ENCODE measurements around the gene LKAAEAR1. TPM values are rescaled to one million over a fixed set of nuclear protein-coding genes. Genes with fewer than 3 reads are reported as not detected.

The LKAAEAR1 gene
- polyA plus RNA-seq, 2 of the 4 experiments (the other 2 are of a cell fraction): 0.14 to 0.56 TPM

DNA sequence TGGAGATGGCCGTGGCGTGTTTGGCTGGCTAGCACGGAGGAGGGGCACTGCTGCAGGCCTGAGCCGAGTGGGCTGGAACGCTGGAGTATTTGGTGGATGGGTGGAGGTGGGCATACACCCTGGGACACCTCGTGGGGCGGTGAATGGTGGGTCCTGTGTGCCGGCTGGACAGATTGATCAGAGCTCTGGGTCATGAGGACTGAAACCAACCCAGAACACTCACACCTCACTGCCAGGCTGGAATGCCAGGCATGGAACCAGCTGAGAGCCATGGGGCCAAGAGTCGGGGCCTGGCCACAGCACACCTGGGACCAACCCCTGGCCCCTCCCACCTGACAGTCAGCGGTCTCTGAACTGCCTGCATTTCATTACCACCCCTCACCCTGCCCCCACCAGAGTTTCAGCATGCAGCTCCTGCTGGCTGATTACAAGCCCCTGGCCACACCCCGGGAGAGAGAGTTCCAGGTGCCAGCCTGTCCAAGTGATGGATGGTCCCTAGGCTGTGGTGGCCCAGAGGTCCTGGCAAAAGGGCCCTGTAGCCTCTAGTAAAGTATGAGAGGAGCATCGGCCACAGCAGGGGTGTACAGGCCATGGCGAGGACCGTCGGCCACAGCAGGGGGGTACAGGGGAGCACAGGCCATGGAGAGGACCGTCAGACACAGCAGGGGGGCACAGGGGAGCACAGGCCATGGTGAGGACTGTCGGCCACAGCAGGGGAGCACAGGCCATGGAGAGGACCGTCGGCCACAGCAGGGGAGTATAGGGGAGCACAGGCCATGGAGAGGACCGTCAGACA is 19.9 kb upstream of the LKAAEAR1 start (continued):
- TF ChIP-seq FOXS1 (CRISPR knock-in tag; IDR thresholded peaks at IDR 0.05) (no peak), EHMT2 (IDR thresholded peaks at IDR 0.05; ENCODE audit: low read depth) (no peak), NPAS2 (CRISPR knock-in tag; IDR thresholded peaks at IDR 0.05; ENCODE audit: borderline replicate concordance) (no peak), CEBPB (IDR thresholded peaks at IDR 0.05) (no peak), RCOR1 (IDR thresholded peaks at IDR 0.05; ENCODE audit: low read depth, low read length) (no peak), CBX8 (IDR thresholded peaks at IDR 0.05) (no peak), MYC (IDR thresholded peaks at IDR 0.05; ENCODE audit: borderline replicate concordance, low read length) (no peak), MAX (IDR thresholded peaks at IDR 0.05) (no peak)

DNA sequence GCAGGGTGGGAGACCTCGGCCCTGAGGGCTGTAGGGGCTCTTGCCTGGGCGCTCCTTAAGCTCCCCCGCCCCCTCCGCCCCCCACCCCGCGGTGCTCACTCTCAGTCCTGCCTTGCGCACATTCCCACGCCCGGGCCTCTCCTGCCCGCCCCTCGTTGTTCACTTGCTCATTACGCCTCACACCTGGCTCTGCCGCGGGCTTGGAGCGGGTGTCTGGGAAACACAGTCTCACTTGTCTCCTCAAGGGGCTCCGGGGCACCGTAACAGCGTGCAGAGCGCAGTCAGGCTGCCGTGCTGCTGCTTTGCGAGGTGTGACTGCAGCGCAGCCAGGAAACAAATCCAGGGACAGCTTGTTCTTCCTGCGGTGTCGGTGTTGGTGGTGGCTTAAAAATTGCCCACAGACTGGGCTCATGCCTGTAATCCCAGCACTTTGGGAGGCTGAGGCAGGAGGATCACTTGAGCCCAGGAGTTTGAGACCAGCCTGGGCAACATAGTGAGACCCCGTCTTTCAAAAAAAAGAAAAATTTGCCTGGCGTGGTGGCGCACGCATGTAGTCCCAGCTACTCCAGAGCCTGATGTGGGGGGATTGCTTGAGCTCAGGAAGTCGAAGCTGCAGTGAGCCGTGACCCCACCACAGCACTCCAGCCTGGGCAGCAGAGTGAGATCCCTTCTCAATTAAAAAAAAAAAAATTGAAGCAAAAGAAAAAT is 18.6 kb upstream of the LKAAEAR1 start:
- ATAC-seq: peak in 1 of 2 experiments; percentile 41; a peak in 3 of 6 replicates
- Histone ChIP-seq H3K4me2 (peak overlapping the region; percentile 100), H3K9me3 (no peaks in the 10 kb centered on the region), H3K4me1 (0 out of 3 replicates have a peak, but pooled peaks cover 6% of the 10 kb centered on the region), H3K27ac (peak overlapping the region; percentile 81 to 91; a peak in 5 of 6 replicates), H3K4me3 (peak overlapping the region; percentile 71)
- no peak for DNase-seq (ENCODE audit: low read depth in 1 of 2, low spot score in 1 of 2)
- 80% methylated on average over 15 of the region's 30 CpGs for WGBS (ENCODE audit: missing lambda C conversion rate)
- TF ChIP-seq POLR2A (IDR thresholded peaks at IDR 0.05; ENCODE audit: low read length) (no peak), JUNB (IDR thresholded peaks at IDR 0.05) (no peak), SMC3 (IDR thresholded peaks at IDR 0.05) (no peak), ZSCAN20 (CRISPR knock-in tag; IDR thresholded peaks at IDR 0.05) (no peak), ATOH8 (CRISPR knock-in tag; IDR thresholded peaks at IDR 0.05; ENCODE audit: low read depth) (no peak), HEYL (CRISPR knock-in tag; IDR thresholded peaks at IDR 0.05) (no peak), ZNF302 (CRISPR knock-in tag; IDR thresholded peaks at IDR 0.05) (no peak), JUN (IDR thresholded peaks at IDR 0.05) (no peak), HDAC2 (IDR thresholded peaks at IDR 0.05) (no peak), CHD2 (IDR thresholded peaks at IDR 0.05; ENCODE audit: low read length, partially characterized antibody) (no peak), RAD21 (conservative IDR thresholded peaks at IDR 0.05 in 1 of 2, IDR thresholded peaks at IDR 0.05 in 1 of 2) (no peak), POLR2AphosphoS2 (conservative IDR thresholded peaks at IDR 0.05; ENCODE audit: low read length) (no peak), PBX3 (IDR thresholded peaks at IDR 0.05) (no peak), MAFK (IDR thresholded peaks at IDR 0.05; ENCODE audit: partially characterized antibody) (no peak), SREBF2 (IDR thresholded peaks at IDR 0.05) (no peak), FOXS1 (CRISPR knock-in tag; IDR thresholded peaks at IDR 0.05) (no peak), CBX8 (IDR thresholded peaks at IDR 0.05) (no peak), ZFP36 (IDR thresholded peaks at IDR 0.05; ENCODE audit: borderline replicate concordance, partially characterized antibody) (no peak)
- TF ChIP-seq, protein P1, sequence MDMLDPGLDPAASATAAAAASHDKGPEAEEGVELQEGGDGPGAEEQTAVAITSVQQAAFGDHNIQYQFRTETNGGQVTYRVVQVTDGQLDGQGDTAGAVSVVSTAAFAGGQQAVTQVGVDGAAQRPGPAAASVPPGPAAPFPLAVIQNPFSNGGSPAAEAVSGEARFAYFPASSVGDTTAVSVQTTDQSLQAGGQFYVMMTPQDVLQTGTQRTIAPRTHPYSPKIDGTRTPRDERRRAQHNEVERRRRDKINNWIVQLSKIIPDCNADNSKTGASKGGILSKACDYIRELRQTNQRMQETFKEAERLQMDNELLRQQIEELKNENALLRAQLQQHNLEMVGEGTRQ (IDR thresholded peaks at IDR 0.05): no peak
- POLR2A ChIA-PET: no interaction called here
- FAIRE-seq: no peak
- CTCF ChIA-PET: interaction anchor here (0.8 to 6.1 kb wide), 13 partner anchors 10 to 64 kb away, joined by 3 to 58 read pairs (median 4); partner anchors contain the start of genes LKAAEAR1, OPRL1 and RGS19

All from A549 (cell line).